HS-5 (cell line): ENCODE results near the gene TRAK1.

ENCODE experiments used
- DNase-seq: peaks from one replicate; pipeline ENCODE4 v3.0.0-alpha.2; 2012; ENCODE audit warnings: low read depth

The TRAK1 gene

DNA sequence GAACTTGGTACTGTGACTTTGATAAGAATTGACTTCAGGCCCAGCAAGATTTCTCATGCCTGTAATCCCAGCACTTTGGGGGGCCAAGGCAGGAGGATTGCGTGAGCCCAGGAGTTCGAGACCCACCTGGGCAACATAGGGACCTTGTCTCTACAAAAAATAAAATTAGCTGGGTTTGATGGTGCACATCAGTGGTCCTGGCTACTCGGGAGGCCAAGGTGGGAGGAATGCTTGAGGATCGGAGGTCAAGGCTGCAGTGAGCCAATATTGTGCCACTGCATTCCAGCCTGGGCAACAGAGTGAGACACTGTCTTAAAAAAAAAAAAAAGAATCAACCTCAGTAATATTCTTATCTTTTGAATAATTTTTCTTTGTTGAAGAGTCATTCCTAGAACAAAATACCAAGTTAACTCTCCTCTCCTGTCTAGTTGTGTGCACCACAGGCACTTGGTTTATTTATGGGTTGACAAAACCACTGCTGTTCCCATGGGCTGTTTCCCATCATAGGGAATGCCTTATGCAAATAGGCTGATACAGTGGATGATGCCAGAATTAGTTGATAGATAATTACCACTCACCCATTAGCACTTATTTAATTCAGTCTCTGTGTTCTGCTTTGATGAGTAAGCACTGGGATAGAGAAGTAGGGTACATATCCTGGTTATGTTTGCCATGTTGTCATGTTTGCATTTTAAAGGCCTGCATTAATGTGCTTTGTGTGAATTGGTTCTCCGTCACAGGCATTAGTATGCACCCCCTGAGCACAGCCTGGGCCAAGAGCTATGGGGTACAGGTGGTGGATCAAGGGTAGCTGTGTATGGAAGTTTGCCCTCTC, 32.9 kb downstream of the TRAK1 start:
- no peak for DNase-seq

DNA sequence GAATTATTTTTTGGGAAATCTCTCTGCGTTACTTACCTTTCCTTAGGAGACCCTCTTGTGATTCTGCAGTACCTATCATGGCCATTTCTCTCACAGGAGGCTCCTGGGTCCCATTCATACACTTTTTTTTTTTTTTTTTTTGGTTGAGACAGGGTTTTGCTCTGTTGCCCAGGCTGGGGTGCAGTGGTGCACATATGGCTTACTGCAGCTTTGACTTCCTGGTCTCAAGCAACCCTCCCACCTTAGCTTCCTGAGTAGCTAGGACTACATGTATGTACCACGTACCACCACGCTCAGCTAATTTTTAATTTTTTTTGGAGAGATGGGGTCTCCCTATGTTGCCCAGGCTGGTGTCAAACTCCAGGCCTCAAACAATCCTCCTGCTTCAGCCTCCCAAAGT, 36.1 kb downstream of the TRAK1 start:
- no peak for DNase-seq

DNA sequence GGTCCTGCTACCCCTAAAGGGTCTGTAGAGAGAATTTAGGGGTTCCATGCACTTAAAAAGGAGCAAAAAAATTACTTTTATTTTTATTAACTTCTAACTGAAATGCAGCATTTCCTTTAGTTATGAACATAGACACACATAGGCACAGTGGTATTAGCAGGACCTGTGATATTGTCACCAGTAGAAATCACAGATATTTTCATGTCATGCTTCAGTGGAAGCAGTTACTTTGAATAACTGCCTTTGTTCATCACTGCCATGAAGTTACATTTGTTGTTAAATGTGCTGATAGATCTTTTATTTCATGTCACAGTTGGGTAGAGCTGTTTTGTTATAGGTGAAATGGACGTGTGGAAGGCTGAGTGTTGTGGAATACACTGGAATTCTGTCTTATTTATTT, 37.4 kb downstream of the TRAK1 start:
- no peak for DNase-seq

DNA sequence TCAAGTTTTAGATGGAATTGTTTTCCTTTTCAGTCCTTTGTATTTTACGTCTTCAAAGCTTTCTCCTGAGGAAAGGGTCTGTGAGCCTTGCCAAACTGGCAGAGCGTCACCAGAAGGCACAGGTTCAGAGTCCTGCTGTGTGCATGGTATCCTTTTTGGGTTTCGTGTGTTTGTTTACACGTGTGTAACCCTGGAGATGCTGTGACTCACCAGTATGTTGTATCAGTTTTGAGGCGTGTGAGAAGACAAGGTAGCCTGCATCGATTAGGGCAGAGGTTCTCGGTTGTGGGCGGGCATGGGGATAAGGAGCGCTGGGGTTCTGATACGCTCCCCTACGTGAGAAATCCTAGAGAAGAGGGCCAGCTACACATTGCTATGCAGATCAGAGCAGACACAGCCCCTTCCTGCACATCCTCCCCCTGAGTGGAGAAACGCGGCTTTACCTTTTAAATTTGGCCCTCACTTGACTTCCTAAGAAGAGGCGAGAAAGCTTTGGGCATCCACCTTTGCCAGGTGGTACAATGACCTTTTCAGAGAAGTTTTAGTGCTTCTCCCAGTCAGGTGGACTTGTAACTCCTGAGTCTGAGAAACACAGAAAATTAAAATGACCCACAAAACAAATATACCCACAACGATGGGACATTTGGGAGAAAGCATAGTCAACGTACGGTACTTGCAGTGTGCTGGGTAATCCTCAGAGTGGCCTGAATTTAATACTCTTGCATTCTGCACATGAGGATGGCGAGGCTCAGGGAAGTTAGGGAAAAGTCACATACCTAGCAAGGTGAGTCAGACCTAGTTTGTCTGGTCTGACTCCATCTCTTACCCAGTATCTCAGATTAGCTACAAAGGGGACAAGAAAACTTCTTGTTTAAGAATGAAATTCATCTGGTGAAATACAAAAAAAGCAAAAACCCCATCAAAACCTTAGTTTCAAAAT, 38.1 kb downstream of the TRAK1 start:
- DNase-seq = no peak

- DNase-seq = no peak
Observed at GRCh38 chr3:42130007-42130328, 38.8 kb downstream of the TRAK1 start.

DNA sequence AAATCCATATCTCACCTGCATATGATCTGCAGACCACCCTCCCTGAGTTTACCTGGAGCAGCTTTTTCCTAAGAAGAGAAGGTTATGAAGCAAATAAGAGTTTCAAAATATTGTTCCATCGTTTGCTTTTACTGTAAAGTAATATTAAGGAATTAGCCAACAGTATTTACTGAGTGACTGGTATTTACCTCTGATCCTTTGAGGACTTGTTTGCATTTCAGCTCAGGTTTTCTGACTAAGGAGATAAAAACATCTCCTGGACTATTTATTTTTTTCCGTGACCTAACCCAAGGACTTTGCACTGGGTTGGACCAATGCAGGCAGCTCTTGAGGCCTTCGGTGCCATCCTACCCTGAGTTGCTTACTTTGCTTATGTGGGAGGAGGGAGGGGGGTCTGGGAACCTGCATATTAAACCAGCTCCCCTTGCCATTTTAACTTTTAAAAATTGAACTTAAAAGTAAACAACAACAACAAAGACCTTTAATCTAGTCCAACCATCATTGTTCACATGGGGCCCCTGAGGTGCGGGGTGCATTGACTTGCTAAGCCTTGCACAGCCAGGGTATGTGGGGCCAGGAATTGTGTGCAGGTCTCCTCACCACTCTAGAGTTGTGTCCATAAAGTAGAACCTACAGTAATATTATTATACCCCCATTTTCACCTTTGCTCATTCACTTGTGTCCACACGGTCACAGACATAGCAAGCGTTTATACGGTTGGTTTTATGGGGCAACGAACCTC, 39.3 kb downstream of the TRAK1 start:
- DNase-seq = no peak

GRCh38 chr3:42133500-42134298, 42.5 kb downstream of the TRAK1 start:
- no peak for DNase-seq

DNA sequence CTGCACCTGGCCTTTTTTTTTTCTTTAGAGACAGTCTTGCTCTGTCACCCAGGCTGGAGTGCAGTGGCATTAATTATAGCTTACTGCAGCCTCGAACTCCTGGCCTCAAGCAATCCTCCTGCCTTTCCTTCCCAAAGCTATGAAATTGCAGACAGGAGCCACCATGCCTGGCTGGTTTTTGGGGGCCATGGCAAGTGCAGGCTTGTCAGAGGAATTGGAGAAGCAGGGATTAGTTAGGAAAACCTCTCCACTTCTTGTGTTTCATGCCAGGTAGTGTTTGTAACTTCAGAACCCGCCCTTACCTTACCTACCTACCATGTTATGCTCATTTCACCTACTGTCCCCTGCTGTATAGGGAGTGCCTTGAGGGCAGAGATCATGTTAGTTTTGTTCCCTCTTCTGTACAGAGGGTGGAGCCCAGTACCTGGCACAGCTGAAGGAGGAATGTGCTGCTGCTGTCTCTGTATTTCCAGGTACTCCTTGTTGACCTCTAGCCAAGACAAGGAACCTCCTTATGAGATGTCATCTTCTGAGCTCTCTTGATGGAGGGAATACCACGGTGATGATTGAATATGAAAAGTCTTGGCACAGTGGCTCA, 43.8 kb downstream of the TRAK1 start:
- no peak for DNase-seq

- no peak for DNase-seq
Observed at GRCh38 chr3:42139621-42140453, 48.7 kb downstream of the TRAK1 start.

DNA sequence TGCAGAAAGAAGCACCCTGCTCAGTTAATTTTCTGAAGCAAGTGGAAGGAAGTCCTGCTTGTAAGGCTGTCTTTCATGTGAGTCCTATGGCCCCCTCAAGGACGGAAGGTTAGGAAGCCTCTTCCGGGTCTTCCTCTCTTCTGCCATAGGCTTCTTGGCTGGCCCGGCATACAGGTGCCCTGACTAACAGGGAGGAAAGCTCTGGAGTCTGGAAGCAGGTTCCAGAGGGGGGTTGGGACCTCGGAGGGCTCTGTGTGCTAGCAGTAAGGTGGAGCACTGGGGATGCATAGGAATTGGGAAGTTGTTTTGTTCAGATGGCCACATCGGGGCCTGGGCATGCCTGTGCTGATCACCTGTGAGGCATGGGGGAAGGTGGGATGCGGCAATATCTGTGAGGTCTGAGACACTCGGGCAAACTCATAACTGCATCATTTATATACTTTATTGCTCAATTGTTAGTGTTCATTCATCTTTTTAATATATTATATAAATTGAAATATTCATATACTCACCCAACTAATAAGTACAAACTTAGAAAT, 49.6 kb downstream of the TRAK1 start:
- no peak for DNase-seq

GRCh38 chr3:42143440-42143839, 52.3 kb downstream of the TRAK1 start:
- no peak for DNase-seq

- no peak for DNase-seq
Observed at GRCh38 chr3:42144209-42144608, 53.1 kb downstream of the TRAK1 start.

- DNase-seq = no peak
Observed at GRCh38 chr3:42148086-42148848, 57.1 kb downstream of the TRAK1 start.

DNA sequence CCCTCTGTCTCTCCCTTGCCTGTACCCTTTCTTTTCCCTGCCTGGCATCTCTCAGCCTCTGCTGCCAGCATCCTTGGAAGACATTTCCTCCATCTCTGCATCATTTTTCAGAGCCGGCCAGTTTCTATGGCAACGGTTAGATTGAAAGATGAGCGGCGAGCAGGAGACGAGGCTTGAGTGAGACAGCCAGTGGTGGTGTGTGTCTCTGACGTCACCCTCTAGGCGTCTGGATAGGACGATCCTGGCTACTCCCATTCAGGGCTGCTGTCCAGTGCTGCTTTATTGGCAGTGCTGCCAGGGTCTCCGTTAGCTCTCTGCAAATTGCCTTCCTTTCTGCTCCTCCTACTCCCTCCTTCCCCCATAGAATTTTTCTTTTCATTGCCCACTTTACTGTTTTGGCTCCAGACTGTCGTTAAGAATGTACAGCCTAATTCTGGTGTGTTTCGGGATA, 57.9 kb downstream of the TRAK1 start:
- DNase-seq = no peak

DNA sequence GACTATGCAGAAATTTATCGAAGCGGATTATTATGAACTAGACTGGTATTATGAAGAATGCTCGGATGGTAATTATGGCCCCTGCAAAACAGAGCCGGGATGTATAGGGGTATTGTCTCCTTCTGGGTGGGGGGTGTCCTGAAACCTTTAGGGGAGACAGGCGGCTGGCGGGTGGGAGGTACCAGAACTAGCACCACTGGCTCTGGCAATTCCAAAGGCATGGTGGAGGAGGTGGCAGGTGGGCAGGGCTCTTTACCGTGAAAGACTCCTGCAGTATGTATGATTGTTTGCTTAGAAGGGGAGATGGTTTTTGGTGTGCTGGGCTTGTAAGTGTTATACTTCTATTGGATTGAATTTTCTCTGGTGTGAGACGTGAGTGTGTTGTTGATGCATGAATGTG, 58.4 kb downstream of the TRAK1 start:
- DNase-seq = no peak

DNA sequence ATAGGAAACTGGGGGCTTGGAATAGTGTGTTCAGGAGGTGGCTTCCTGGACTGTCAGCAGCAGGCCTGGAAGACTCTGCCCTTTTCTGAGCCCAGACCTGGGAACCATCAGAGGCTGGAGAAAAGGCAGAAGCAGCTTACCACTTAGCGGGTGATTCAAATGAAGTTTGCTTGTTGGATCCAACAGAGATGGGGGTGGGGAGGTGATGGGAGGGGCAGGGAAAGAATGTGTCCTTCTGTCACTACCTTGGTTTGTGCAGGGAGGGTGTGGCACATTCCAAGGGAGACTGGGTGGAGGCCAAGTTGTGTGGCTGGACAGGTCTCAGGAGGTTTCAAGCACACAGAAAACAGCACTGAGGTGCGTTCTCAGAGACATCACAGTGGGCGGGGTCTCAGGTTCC, 58.8 kb downstream of the TRAK1 start:
- no peak for DNase-seq

DNA sequence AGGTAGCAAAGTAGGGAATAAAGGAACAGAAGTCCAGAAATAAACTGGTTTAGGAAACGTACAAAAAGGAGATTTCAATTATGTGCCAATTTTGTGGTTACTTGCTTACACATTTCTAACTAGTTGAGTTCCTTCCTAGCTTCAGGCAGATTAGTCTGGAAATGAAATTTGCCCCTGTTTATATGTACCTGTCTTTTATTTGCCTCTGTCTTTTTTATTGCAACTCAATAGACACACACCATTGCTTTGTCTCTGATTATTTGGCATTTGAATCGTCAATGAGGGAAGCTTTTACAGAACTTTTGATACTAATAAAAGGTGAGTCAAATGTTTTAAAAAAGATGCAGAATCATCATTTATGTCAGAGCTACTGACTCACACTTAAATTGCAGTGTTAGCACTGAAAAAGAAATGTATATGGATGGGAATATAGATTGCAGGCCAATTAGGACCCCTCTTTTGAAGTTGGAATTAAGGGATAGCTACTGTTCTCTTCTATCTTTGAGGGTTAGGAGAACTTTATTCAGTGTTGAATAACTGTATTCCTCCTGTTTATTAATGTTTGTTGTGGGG, 60.5 kb downstream of the TRAK1 start:
- no peak for DNase-seq

GRCh38 chr3:42152193-42152592, 61.0 kb downstream of the TRAK1 start:
- no peak for DNase-seq

GRCh38 chr3:42153039-42153438, 61.9 kb downstream of the TRAK1 start:
- no peak for DNase-seq
